SK-N-SH (cell line): Measurements from ENCODE around the gene FBN1. TPM values are rescaled to one million over a fixed set of nuclear protein-coding genes. Genes with fewer than 3 reads are reported as not detected.
A peak's percentile ranks its signal among the peaks of the same experiment; 100 is the strongest.

ENCODE experiments used
- CTCF ChIA-PET: fragments of 300-600, 350-600 bp; formaldehyde crosslinking; extraction: SDS; loops from one replicate; lab custom pipeline; 2021; lab: Yijun Ruan, JAX
- POLR2A ChIA-PET: fragments of 350-600 bp; sonication (Branson Sonifier 250); formaldehyde crosslinking; extraction: SDS; loops from one replicate; lab custom pipeline; 2020; ENCODE audit warnings: antibody characterized with exemption, inconsistent platforms; lab: Yijun Ruan, JAX
- DNase-seq: peaks from one replicate; pipeline ENCODE4 v3.0.0; 2012
- H2AFZ ChIP-seq: fragments of 200-600 bp; sonication (generic); 2 replicates; pipeline ENCODE4 v1.8.1; 2016; ENCODE audit warnings: antibody characterized with exemption, mild to moderate bottlenecking, low read depth
- H3F3A ChIP-seq: fragments of 200-600 bp; sonication (generic); replicated peaks from 2 replicates; pipeline ENCODE3; 2016; ENCODE audit warnings: antibody characterized with exemption, mild to moderate bottlenecking; ENCODE audit not compliant: insufficient read depth
- H3K27ac ChIP-seq, 2 experiments: fragments of 200-500 bp in 1 of 2; fragments of 200-600 bp in 1 of 2; sonication (Bioruptor generic) in 1 of 2; sonication (generic), shearing (Covaris generic) in 1 of 2; 2 replicates each; pipeline versions ENCODE4 v1.5.1 to v1.6.1; 2014 to 2016; ENCODE audit warnings: low read depth in 2 of 2, inconsistent platforms in 1 of 2, low read length in 1 of 2, mild to moderate bottlenecking in 1 of 2, mixed read lengths in 1 of 2
- H3K27me3 ChIP-seq: fragments of 200-600 bp; sonication (generic), shearing (Covaris generic); 2 replicates; pipeline ENCODE4 v1.6.1; 2016; ENCODE audit warnings: mixed run types; ENCODE audit not compliant: insufficient read depth
- H3K36me3 ChIP-seq, 2 experiments: fragments of 200-500 bp in 1 of 2; fragments of 200-600 bp in 1 of 2; sonication (Bioruptor generic) in 1 of 2; sonication (generic) in 1 of 2; replicated peaks in 1 of 2; 2 replicates each; pipeline versions ENCODE3 to v1.5.1; 2014 to 2016; ENCODE audit warnings: low read length in 1 of 2, mild to moderate bottlenecking in 1 of 2; ENCODE audit not compliant: insufficient read depth in 2 of 2, control insufficient read depth in 1 of 2
- H3K4me1 ChIP-seq, 2 experiments: fragments of 200-500 bp in 1 of 2; fragments of 200-600 bp in 1 of 2; sonication (Bioruptor generic) in 1 of 2; sonication (generic), shearing (Covaris generic) in 1 of 2; 2 replicates each; pipeline versions ENCODE4 v1.5.1 to v1.6.1; 2014 to 2016; ENCODE audit warnings: low read depth in 1 of 2, low read length in 1 of 2, mixed run types in 1 of 2; ENCODE audit not compliant: insufficient read depth in 2 of 2, control insufficient read depth in 1 of 2
- H3K4me2 ChIP-seq: fragments of 200-600 bp; sonication (generic), shearing (Covaris generic); 2 replicates; pipeline ENCODE4 v1.6.1; 2017; ENCODE audit warnings: mixed run types
- H3K4me3 ChIP-seq, 2 experiments: fragments of 200-500 bp in 1 of 2; fragments of 200-600 bp in 1 of 2; sonication (Bioruptor generic) in 1 of 2; sonication (generic), shearing (Covaris generic) in 1 of 2; 2 replicates each; pipeline versions ENCODE4 v1.5.1 to v1.8.1; 2014 to 2016; ENCODE audit warnings: low read depth in 2 of 2, inconsistent platforms in 1 of 2, low read length in 1 of 2, mild to moderate bottlenecking in 1 of 2, mixed read lengths in 1 of 2, moderate library complexity in 1 of 2
- H3K79me2 ChIP-seq: fragments of 200-600 bp; sonication (generic); 2 replicates; pipeline ENCODE4 v1.8.1; 2017; ENCODE audit warnings: mild to moderate bottlenecking; ENCODE audit not compliant: insufficient read depth
- H3K9ac ChIP-seq: fragments of 200-600 bp; sonication (generic); 2 replicates; pipeline ENCODE4 v1.6.1; 2017; ENCODE audit warnings: mixed run types
- H3K9me2 ChIP-seq: fragments of 200-600 bp; sonication (generic); 2 replicates; pipeline ENCODE4 v1.6.1; 2017; ENCODE audit warnings: mixed run types
- H3K9me3 ChIP-seq: fragments of 200-600 bp; sonication (generic); 2 replicates; pipeline ENCODE4 v1.6.1; 2017; ENCODE audit warnings: mixed run types, mild to moderate bottlenecking, moderate library complexity
- H4K20me1 ChIP-seq: fragments of 200-600 bp; sonication (generic); 2 replicates; pipeline ENCODE4 v1.6.1; 2017; ENCODE audit warnings: mild to moderate bottlenecking, mixed run types; ENCODE audit not compliant: insufficient read depth
- CHD2 ChIP-seq: fragments of 150-350 bp; IDR thresholded peaks from 2 replicates; pipeline ENCODE4 v1.6.1; 2018; ENCODE audit warnings: low read length; ENCODE audit not compliant: partially characterized antibody
- CTCF ChIP-seq: fragments of 200-600 bp; sonication (generic); IDR thresholded peaks from 2 replicates; pipeline ENCODE4 v1.6.1; 2017; ENCODE audit warnings: antibody characterized with exemption, mild to moderate bottlenecking, moderate library complexity
- ELF1 ChIP-seq: IDR thresholded peaks from 2 replicates; pipeline ENCODE4 v1.4.0; 2012
- EP300 ChIP-seq, 2 experiments: IDR thresholded peaks; 2 replicates each; pipeline versions ENCODE4 v1.4.0 to v1.6.1; 2012; ENCODE audit warnings: borderline replicate concordance in 1 of 2, low read depth in 1 of 2, low read length in 1 of 2
- FOSL2 ChIP-seq: IDR thresholded peaks from 2 replicates; pipeline ENCODE4 v1.4.0; 2012; ENCODE audit warnings: low read depth, mild to moderate bottlenecking, moderate library complexity, borderline replicate concordance
- FOXM1 ChIP-seq: IDR thresholded peaks from 2 replicates; pipeline ENCODE4 v1.4.0; 2012; ENCODE audit warnings: low read depth, mild to moderate bottlenecking
- IRF3 ChIP-seq: fragments of 150-350 bp; IDR thresholded peaks from 2 replicates; pipeline ENCODE4 v1.6.1; 2016; ENCODE audit warnings: mild to moderate bottlenecking, low read depth, low read length
- JUND ChIP-seq: IDR thresholded peaks from 2 replicates; pipeline ENCODE4 v1.4.0; 2012
- MEF2A ChIP-seq: IDR thresholded peaks from 2 replicates; pipeline ENCODE4 v1.4.0; 2012; ENCODE audit warnings: low read depth, borderline replicate concordance
- NFIC ChIP-seq: IDR thresholded peaks from 2 replicates; pipeline ENCODE4 v1.4.0; 2012; ENCODE audit warnings: borderline replicate concordance
- PBX3 ChIP-seq: IDR thresholded peaks from 2 replicates; pipeline ENCODE4; 2012
- POLR2AphosphoS5 ChIP-seq: IDR thresholded peaks from 2 replicates; pipeline ENCODE4 v1.6.1; 2012; ENCODE audit warnings: low read depth, low read length
- RAD21 ChIP-seq: IDR thresholded peaks from 2 replicates; pipeline ENCODE4 v1.6.1; 2012; ENCODE audit warnings: mild to moderate bottlenecking, low read length
- RCOR1 ChIP-seq: fragments of 150-350 bp; IDR thresholded peaks from 2 replicates; pipeline ENCODE4 v1.6.1; 2017; ENCODE audit warnings: antibody characterized with exemption, low read length
- REST ChIP-seq: IDR thresholded peaks from 2 replicates; pipeline ENCODE4 v1.6.1; 2012; ENCODE audit warnings: mild to moderate bottlenecking, low read depth, low read length, moderate library complexity
- RFX5 ChIP-seq: IDR thresholded peaks from 2 replicates; pipeline ENCODE4 v1.6.1; 2012; ENCODE audit warnings: mild to moderate bottlenecking, improper control_type of control experiment, low read length
- SIN3A ChIP-seq: IDR thresholded peaks from 2 replicates; pipeline ENCODE4 v1.6.1; 2012; ENCODE audit warnings: low read depth, mild to moderate bottlenecking, low read length, moderate library complexity, borderline replicate concordance
- TAF1 ChIP-seq: IDR thresholded peaks from 2 replicates; pipeline ENCODE4 v1.6.1; 2012; ENCODE audit warnings: low read depth, mild to moderate bottlenecking, low read length, moderate library complexity, borderline replicate concordance
- TCF12 ChIP-seq: IDR thresholded peaks from 2 replicates; pipeline ENCODE4 v1.4.0; 2012
- USF1 ChIP-seq: IDR thresholded peaks from 2 replicates; pipeline ENCODE4 v1.4.0; 2012; ENCODE audit warnings: low read depth, borderline replicate concordance
- YY1 ChIP-seq: IDR thresholded peaks from 2 replicates; pipeline ENCODE4 v1.4.0; 2012; ENCODE audit warnings: low read depth, mild to moderate bottlenecking
- WGBS: methylation state at CpG from one replicate; pipeline ENCODE4 v1.1.6; 2017; ENCODE audit warnings: low lambda C conversion rate; 5-methylcytosine and 5-hydroxymethylcytosine counted together
- polyA plus RNA-seq, 3 experiments: library from polyadenylated mRNA; depleted of rRNA; stranded (reverse); fragments of >200 nt; gene quantifications; 2 replicates each; pipeline ENCODE4 v1.2.3, GENCODE V29; 2012

The FBN1 gene
- polyA plus RNA-seq, 1 of the 3 experiments (the other 2 are of a cell fraction): 248 TPM

GRCh38 chr15:48592933-48593332, 52.6 kb downstream of the FBN1 start:
- Histone ChIP-seq H3K4me1 (peaks cover 7 to 27% of the 10 kb centered on the region in 2 experiments; a peak in 3 of 4 replicates), H3K79me2 (peaks cover 94% of the 10 kb centered on the region), H3K9ac (peak overlapping the region; percentile 53), H2AFZ (no peak overlapping the region), H3F3A (peaks cover 50% of the 10 kb centered on the region), H3K9me2 (no peaks in the 10 kb centered on the region), H3K4me2 (no peak overlapping the region), H3K27ac (peak overlapping the region; percentile 39 to 96; a peak in 3 of 4 replicates), H4K20me1 (peaks cover 4% of the 10 kb centered on the region; the same call in 1 of the 2 replicates), H3K4me3 (no peak overlapping the region), H3K9me3 (no peaks in the 10 kb centered on the region), H3K27me3 (no peaks in the 10 kb centered on the region), H3K36me3 (peaks cover 71 to 80% of the 10 kb centered on the region in 2 experiments)
- no peak for DNase-seq
- 17% methylated on average over 1 of the region's 1 CpG for WGBS
- CTCF ChIA-PET: interaction anchor here (0.8 to 1.0 kb wide), 3 partner anchors 8 to 235 kb away, joined by 3 read pairs; no protein-coding TSS in a partner anchor
- no peak for TF ChIP-seq SIN3A
- TF ChIP-seq JUND: peak; percentile 37
- peak; percentile 69; the same call in 1 of the 2 replicates for TF ChIP-seq TCF12
- TF ChIP-seq YY1: no peak
- peak; percentile 16; the same call in 1 of the 2 replicates for TF ChIP-seq FOXM1
- TF ChIP-seq FOSL2: peak; percentile 14; the same call in 1 of the 2 replicates
- TF ChIP-seq REST: no peak
- no peak for TF ChIP-seq RAD21
- TF ChIP-seq TAF1: no peak
- TF ChIP-seq IRF3: no peak
- no peak for TF ChIP-seq CHD2
- TF ChIP-seq ELF1: no peak
- no peak for TF ChIP-seq RCOR1
- peak; percentile 17; the same call in 1 of the 2 replicates for TF ChIP-seq POLR2AphosphoS5
- TF ChIP-seq CTCF: no peak
- no peak for TF ChIP-seq EP300 (IDR thresholded peaks at IDR 0.05; ENCODE audit: borderline replicate concordance in 1 of 2, low read depth in 1 of 2, low read length in 1 of 2)
- TF ChIP-seq PBX3: peak; percentile 70
- no peak for TF ChIP-seq RFX5
- TF ChIP-seq USF1: no peak
- TF ChIP-seq MEF2A: no peak
- peak; percentile 69 for TF ChIP-seq NFIC
- POLR2A ChIA-PET: no interaction called here
